HL-60 (cell line): Measurements from ENCODE around the gene WNT5B.

Source experiments
- POLR2AphosphoS5 ChIP-seq: IDR thresholded peaks from 2 replicates; pipeline ENCODE4 v1.6.1; 2012; ENCODE audit warnings: low read depth
- TF ChIP-seq, protein P1 (sequence below): IDR thresholded peaks from one replicate; pipeline ENCODE4 v1.5.1; 2011; ENCODE audit warnings: low read length, control low read depth, inconsistent platforms; ENCODE audit not compliant: insufficient read depth
- TF ChIP-seq, protein P2 (sequence below): IDR thresholded peaks from 2 replicates; pipeline ENCODE4 v1.6.1; 2012; ENCODE audit warnings: low read depth; ENCODE audit not compliant: insufficient replicate concordance

DNA sequence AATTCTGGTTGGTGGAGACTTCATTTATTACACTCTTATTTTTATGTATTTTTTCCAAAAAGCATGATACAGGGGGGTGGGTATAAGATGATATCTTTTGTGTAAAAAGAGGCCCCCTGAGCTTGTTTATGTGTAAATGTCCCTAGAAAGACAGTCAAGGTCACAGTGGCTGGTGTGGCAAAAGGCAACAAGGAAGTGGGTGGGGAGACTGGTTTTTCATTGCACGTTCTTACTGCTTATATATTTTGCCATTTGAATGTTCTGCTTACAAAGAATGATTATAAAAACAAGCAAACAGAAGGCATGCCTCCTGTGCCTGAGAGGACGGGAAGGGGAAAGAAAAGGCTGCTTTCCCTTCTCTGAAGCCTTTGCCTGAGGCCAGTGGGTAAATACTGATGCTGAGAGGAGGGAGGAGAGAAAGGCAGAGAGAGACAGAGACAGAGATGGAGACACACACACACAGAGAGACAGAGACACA lies 37.7 kb downstream of the WNT5B start:
- TF ChIP-seq, protein P1, sequence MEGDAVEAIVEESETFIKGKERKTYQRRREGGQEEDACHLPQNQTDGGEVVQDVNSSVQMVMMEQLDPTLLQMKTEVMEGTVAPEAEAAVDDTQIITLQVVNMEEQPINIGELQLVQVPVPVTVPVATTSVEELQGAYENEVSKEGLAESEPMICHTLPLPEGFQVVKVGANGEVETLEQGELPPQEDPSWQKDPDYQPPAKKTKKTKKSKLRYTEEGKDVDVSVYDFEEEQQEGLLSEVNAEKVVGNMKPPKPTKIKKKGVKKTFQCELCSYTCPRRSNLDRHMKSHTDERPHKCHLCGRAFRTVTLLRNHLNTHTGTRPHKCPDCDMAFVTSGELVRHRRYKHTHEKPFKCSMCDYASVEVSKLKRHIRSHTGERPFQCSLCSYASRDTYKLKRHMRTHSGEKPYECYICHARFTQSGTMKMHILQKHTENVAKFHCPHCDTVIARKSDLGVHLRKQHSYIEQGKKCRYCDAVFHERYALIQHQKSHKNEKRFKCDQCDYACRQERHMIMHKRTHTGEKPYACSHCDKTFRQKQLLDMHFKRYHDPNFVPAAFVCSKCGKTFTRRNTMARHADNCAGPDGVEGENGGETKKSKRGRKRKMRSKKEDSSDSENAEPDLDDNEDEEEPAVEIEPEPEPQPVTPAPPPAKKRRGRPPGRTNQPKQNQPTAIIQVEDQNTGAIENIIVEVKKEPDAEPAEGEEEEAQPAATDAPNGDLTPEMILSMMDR = no peak
- no peak for TF ChIP-seq POLR2AphosphoS5
- TF ChIP-seq, protein P2, sequence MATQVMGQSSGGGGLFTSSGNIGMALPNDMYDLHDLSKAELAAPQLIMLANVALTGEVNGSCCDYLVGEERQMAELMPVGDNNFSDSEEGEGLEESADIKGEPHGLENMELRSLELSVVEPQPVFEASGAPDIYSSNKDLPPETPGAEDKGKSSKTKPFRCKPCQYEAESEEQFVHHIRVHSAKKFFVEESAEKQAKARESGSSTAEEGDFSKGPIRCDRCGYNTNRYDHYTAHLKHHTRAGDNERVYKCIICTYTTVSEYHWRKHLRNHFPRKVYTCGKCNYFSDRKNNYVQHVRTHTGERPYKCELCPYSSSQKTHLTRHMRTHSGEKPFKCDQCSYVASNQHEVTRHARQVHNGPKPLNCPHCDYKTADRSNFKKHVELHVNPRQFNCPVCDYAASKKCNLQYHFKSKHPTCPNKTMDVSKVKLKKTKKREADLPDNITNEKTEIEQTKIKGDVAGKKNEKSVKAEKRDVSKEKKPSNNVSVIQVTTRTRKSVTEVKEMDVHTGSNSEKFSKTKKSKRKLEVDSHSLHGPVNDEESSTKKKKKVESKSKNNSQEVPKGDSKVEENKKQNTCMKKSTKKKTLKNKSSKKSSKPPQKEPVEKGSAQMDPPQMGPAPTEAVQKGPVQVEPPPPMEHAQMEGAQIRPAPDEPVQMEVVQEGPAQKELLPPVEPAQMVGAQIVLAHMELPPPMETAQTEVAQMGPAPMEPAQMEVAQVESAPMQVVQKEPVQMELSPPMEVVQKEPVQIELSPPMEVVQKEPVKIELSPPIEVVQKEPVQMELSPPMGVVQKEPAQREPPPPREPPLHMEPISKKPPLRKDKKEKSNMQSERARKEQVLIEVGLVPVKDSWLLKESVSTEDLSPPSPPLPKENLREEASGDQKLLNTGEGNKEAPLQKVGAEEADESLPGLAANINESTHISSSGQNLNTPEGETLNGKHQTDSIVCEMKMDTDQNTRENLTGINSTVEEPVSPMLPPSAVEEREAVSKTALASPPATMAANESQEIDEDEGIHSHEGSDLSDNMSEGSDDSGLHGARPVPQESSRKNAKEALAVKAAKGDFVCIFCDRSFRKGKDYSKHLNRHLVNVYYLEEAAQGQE = no peak
